ENCODE results near the gene RPA3. TPM values are rescaled to one million over a fixed set of nuclear protein-coding genes. Genes with fewer than 3 reads are reported as not detected.

Gene RPA3
- total and polyA plus RNA-seq, 2 donors (not counting 3 experiments of a cell fraction or from before 2014, with no cell fraction given): 15.6 to 34.4 TPM

- intact Hi-C loops (cut with micrococcal nuclease): no loop called here
- no peaks in the 10 kb centered on the region for H3K79me2 ChIP-seq (ENCODE audit: control insufficient read depth, insufficient read depth, low read length)
- no peaks in the 10 kb centered on the region for H3K27me3 ChIP-seq (ENCODE audit: control insufficient read depth in 2 of 2, insufficient read depth in 2 of 2, low read length in 2 of 2)
- H2AFZ ChIP-seq (ENCODE audit: low read depth, low read length): no peak overlapping the region
- no peaks in the 10 kb centered on the region for H3K4me1 ChIP-seq (ENCODE audit: control insufficient read depth, extremely low read depth, insufficient read depth, low read length)
- DNase-seq (ENCODE audit: low read depth, low spot score) (no peak), FAIRE-seq (no peak)
- TF ChIP-seq POLR2A (IDR thresholded peaks at IDR 0.05; ENCODE audit: low read depth, low read length): no peak
- no peak for TF ChIP-seq JUN (IDR thresholded peaks at IDR 0.05; ENCODE audit: borderline replicate concordance, insufficient read depth, insufficient read length, low read depth)
- no peak for TF ChIP-seq EZH2 (IDR thresholded peaks at IDR 0.05; ENCODE audit: borderline replicate concordance, low read depth, low read length, severe bottlenecking)
- TF ChIP-seq GATA2 (IDR thresholded peaks at IDR 0.05; ENCODE audit: insufficient read depth, insufficient read length, low read depth, low read length): no peak
- no peak for TF ChIP-seq FOS (IDR thresholded peaks at IDR 0.05; ENCODE audit: borderline replicate concordance, insufficient read depth, low read length)
- no peak for TF ChIP-seq CTCF (IDR thresholded peaks at IDR 0.05; ENCODE audit: extremely low read depth in 1 of 2, insufficient read depth in 1 of 2, low read depth in 1 of 2, low read length in 2 of 2)
- TF ChIP-seq MAX (IDR thresholded peaks at IDR 0.05; ENCODE audit: insufficient read depth, insufficient read length): no peak
- no peak for TF ChIP-seq MYC (IDR thresholded peaks at IDR 0.05; ENCODE audit: low read depth, low read length)
- TF ChIP-seq POLR2AphosphoS5 (IDR thresholded peaks at IDR 0.05; ENCODE audit: insufficient read depth, low read depth, low read length): no peak
- no peaks in the 10 kb centered on the region for H3K9me3 ChIP-seq (replicated peaks; ENCODE audit: control insufficient read depth, insufficient read depth, low read length)
- no peak overlapping the region for H3K27ac ChIP-seq (ENCODE audit: insufficient read depth, low read depth, low read length)
- CTCF ChIA-PET: interaction anchor here (2.3 kb wide), 1 partner anchor 422 kb away, joined by 5 read pairs; no protein-coding TSS in a partner anchor
- H3K4me2 ChIP-seq (ENCODE audit: insufficient read depth, low read length): no peak overlapping the region
- H3K9ac ChIP-seq (replicated peaks; ENCODE audit: extremely low read depth, insufficient read depth, low read length): no peak overlapping the region
- POLR2A ChIA-PET: no interaction called here
- no peaks in the 10 kb centered on the region for H3K9me1 ChIP-seq (replicated peaks; ENCODE audit: control insufficient read depth, extremely low read depth, insufficient read depth, low read length)
- no peaks in the 10 kb centered on the region for H3K36me3 ChIP-seq (ENCODE audit: control insufficient read depth in 2 of 2, extremely low read depth in 1 of 2, insufficient read depth in 2 of 2, low read length in 2 of 2)
- H4K20me1 ChIP-seq (replicated peaks; ENCODE audit: control insufficient read depth, extremely low read depth, insufficient read depth, low read length): no peaks in the 10 kb centered on the region
- no peak overlapping the region for H3K4me3 ChIP-seq (replicated peaks in 1 of 3; ENCODE audit: insufficient read depth in 1 of 3, low read depth in 1 of 3, low read length in 3 of 3)
- dilution Hi-C loops (cut with MboI; ENCODE audit: extremely low pct_ligation_motif_present, low sequenced_read_pairs): no loop called here
- BruUV-seq (replicated peaks): no TSS peak
Measured at GRCh38 chr7:7614018-7614741, 104.2 kb downstream of the RPA3 start.
